Endothelial cell of umbilical vein (primary cell): ENCODE data around the gene ZSWIM4.

Experiments used
- CTCF ChIP-seq, 2 donors: IDR thresholded peaks; 1 replicate in 1 of 2; 2 replicates in 1 of 2; pipeline ENCODE4 v1.5.1; 2011; ENCODE audit warnings: low read length in 2 of 2, mild to moderate bottlenecking in 2 of 2, moderate library complexity in 2 of 2, control low read depth in 1 of 2, inconsistent platforms in 1 of 2, low read depth in 1 of 2; ENCODE audit not compliant: insufficient read depth in 1 of 2; ENCODE audit errors: extremely low read depth in 1 of 2
- EZH2 ChIP-seq: IDR thresholded peaks from 2 replicates; pipeline ENCODE4 v1.6.1; 2012; ENCODE audit warnings: borderline replicate concordance, low read depth, mild to moderate bottlenecking, moderate library complexity, low read length, inconsistent platforms; ENCODE audit not compliant: severe bottlenecking
- FOS ChIP-seq: IDR thresholded peaks from 2 replicates; pipeline ENCODE4 v1.6.1; 2011; ENCODE audit warnings: mild to moderate bottlenecking, low read length, moderate library complexity, borderline replicate concordance; ENCODE audit not compliant: insufficient read depth
- GATA2 ChIP-seq: IDR thresholded peaks from 2 replicates; pipeline ENCODE4 v1.7.0; 2011; ENCODE audit warnings: low read depth, mild to moderate bottlenecking, moderate library complexity, mixed read lengths, low read length; ENCODE audit not compliant: insufficient read length, insufficient read depth
- JUN ChIP-seq: IDR thresholded peaks from 2 replicates; pipeline ENCODE4 v1.6.1; 2011; ENCODE audit warnings: borderline replicate concordance, low read depth; ENCODE audit not compliant: insufficient read length, insufficient read depth
- MYC ChIP-seq: IDR thresholded peaks from one replicate; pipeline ENCODE4 v1.6.1; 2011; ENCODE audit warnings: mild to moderate bottlenecking, low read depth, low read length
- POLR2A ChIP-seq: IDR thresholded peaks from 2 replicates; pipeline ENCODE4 v1.6.1; 2012; ENCODE audit warnings: low read depth, mild to moderate bottlenecking, control low read depth, low read length
- TF ChIP-seq, protein P1 (sequence below): IDR thresholded peaks from 2 replicates; pipeline ENCODE4 v1.6.1; 2011; ENCODE audit not compliant: insufficient read depth, insufficient read length

DNA sequence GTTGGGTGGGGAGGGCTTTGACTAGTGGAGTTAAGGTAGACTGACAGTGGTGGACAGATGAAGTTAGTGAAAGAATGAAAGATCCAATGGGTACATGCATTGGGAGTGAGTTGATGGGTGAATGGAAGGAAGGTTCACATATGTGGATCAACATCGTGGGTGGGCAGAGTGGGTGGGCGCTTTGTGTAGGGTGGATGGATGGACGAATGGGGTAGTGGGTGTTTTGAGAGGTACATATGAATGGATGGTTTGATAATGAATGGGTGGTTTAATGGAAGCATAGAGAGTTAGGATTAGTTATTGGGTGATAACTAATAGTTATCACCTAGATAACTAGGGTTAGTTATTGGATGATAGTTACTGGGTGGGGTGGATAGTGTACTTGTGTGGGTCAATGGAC is 11.5 kb downstream of the ZSWIM4 start:
- TF ChIP-seq CTCF (IDR thresholded peaks at IDR 0.05; ENCODE audit: extremely low read depth in 1 of 2, insufficient read depth in 1 of 2, low read depth in 1 of 2, low read length in 2 of 2) (no peak), POLR2A (no peak), EZH2 (no peak), FOS (no peak), GATA2 (no peak), JUN (no peak), MYC (no peak)
- TF ChIP-seq, protein P1, sequence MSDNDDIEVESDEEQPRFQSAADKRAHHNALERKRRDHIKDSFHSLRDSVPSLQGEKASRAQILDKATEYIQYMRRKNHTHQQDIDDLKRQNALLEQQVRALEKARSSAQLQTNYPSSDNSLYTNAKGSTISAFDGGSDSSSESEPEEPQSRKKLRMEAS = no peak
